Activated naive CD8-positive, alpha-beta T cell treated with anti-CD3 and anti-CD28 coated beads, Interleukin-2, amount 50 U/mL, for 16 hours (primary cell): Measurements from ENCODE around the gene ARRDC3.

ENCODE experiments used
- DNase-seq: peaks from one replicate; pipeline ENCODE4 v3.0.0-alpha.2; 2020; ENCODE audit warnings: low read depth, low spot score

ARRDC3 gene

DNA sequence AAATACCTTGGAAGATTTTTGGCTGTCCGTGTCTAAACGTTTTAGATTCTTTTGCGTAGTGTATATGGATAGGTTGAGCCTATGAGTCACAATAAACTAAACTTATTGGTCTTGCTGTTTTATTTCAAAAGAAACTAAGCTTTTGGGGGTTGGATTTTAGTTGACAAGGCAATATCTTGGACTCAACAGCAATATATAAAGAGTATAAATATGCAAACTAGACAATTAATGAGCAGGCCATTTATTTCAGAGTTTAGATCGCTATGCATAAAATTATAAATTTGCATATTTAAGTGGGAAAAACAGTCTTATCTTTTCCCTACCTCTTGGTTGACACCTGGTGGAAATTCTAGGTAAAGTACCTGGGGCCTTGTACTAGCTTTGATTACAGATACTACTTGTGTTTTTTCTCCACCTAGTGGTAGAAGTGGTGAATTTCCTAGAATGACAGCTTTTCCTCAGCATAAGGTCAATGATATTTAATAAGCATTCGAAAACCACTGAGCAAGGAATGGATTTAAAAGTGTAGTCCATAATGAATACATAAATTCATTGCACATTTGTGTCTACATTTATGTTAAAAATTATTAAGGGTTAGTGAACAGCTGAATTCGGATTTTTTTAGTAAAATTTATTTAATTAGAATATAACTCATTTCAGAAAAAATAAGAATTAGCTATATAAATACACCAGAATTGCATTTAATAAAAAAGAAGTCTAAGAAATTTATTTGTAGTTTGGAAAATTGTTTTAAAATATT, 1.7 kb upstream of the ARRDC3 start:
- DNase-seq: no peak

GRCh38 chr5:91383956-91384300, 811 bp upstream of the ARRDC3 start:
- DNase-seq: no peak

GRCh38 chr5:91382530-91383026, 539 bp downstream of the ARRDC3 start:
- no peak for DNase-seq

DNA sequence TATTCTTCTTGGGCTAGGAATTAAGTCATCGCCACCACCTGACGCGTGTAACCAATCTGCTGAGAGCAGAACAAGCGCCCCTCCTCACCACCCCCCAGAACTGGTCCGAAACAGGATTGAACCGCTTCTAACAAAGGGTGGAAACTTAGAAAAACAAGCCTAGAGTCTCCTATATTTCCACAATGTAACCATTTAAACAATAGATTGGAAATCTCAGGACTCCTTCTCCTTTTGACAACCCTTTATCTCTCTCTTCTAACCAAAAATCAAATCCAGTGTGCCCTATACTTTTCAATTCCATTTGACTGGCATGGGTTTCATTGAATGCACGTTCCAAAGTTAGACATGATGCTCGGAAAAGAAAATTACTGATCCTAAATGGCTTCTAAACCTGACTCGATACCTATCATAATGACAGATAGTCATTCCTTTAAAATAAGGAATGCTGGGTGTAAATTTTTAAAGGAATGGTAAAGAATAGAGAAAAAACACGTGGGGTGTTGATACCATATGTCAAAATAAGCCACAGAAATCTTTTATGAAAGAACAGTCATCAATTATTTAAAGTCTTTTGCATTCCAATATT, 1.2 kb downstream of the ARRDC3 start:
- DNase-seq: peak; percentile 41

- no peak for DNase-seq
These were observed 1.8 kb downstream of the ARRDC3 start for GRCh38 chr5:91381239-91381773.

- peak; percentile 97 for DNase-seq
These were observed 2.5 kb downstream of the ARRDC3 start for GRCh38 chr5:91380491-91381238.

GRCh38 chr5:91379914-91380490, 3.1 kb downstream of the ARRDC3 start:
- DNase-seq: peak; percentile 86

GRCh38 chr5:91379246-91379913, 3.7 kb downstream of the ARRDC3 start:
- DNase-seq: no peak

DNA sequence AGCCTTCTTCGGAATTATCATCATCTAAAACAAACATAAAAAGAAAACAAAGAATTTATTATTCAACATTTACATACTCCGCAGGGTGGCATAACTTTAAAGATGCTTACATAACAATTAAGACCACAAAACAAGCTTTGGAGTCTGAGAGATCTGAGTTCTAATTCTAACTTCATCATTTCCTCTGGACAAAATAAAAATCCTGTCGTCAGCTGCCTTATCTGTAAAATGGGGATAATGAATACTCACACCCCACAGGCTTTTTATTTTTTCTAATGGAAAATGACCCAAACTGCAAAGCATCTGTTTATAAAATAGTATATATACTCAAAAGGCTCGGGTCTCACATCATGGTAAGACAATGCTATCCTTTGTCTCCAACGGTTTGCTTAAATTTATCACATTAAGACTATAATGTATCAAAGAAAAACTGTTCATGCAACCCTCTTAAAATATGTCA, 4.3 kb downstream of the ARRDC3 start:
- no peak for DNase-seq

- no peak for DNase-seq
These were observed 8.1 kb downstream of the ARRDC3 start for GRCh38 chr5:91374893-91375520.

GRCh38 chr5:91373600-91373999, 9.5 kb downstream of the ARRDC3 start:
- no peak for DNase-seq

GRCh38 chr5:91373006-91373405, 10.1 kb downstream of the ARRDC3 start:
- no peak for DNase-seq

DNA sequence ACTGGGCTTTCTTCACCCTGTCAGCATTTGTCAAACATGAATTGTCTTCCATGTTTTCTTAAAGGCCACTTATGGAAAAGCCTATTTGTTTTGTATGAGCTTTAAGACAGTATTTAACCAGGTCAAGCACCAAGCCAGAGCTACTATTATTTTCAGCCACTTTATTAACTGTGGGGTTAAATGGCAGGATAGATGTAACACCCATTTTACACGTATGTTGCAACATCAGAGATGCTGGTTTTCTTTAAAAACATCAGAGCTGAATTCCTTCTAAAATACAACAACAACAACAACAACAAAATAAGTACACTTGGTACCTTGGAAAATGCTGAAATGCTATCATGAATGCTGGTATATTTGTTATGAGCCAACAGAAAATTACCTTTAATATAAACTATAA, 13.6 kb downstream of the ARRDC3 start:
- DNase-seq: no peak

DNA sequence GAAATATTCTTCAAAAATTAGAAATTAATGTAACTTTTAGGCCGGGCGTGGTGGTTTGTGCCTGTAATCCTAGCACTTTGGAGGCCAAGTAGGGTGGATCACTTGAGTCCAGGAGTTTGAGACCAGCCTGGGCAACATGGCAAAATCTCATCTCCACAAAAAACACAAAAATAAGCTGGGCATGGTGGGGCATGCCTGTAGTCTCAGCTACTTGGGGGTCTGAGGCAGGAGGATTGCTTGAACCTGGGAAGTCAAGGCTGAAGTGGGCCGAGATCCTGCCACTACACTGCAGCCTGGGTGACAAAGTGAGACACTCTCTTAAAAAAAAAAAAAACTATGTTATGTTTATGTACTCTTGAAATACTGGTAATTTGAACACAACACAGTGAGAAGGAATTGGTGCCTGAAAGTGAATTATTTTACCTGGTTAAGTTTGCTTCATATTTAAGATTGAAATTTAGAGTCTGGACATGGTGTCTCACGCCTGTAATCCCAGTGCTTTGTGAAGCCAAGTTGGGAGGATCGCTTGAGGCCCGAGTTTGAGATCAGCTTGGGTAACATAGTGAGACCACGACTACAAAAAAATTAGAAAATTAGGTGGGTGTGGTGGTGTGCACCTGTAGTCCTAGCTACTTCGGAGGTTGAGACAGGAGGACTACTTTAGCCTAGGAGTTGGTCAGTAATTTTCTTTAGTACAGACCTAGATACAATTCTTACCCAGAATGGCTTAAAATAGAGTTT, 15.0 kb downstream of the ARRDC3 start:
- no peak for DNase-seq

GRCh38 chr5:91367344-91367743, 15.8 kb downstream of the ARRDC3 start:
- DNase-seq: no peak

DNA sequence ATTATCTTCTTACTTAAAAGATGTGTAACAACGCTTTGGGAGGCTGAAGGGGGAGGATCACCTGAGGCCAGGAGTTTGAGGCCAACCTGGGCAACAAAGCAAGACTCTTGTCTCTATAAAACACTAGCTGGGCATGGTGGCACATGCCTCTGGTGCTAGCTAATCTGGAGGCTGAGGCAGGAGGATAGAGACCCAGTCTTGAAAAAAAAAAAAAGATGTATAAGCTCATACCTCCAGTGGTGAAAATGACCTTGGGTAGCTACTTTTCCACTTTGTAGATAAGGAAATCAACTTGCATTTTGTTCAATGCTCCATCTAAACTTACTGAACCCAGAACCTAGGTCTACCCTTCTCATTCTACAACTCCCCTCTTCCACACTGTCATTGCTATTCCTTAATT, 16.6 kb downstream of the ARRDC3 start:
- no peak for DNase-seq

- DNase-seq: no peak
These were observed 17.6 kb downstream of the ARRDC3 start for GRCh38 chr5:91365498-91365897.

DNA sequence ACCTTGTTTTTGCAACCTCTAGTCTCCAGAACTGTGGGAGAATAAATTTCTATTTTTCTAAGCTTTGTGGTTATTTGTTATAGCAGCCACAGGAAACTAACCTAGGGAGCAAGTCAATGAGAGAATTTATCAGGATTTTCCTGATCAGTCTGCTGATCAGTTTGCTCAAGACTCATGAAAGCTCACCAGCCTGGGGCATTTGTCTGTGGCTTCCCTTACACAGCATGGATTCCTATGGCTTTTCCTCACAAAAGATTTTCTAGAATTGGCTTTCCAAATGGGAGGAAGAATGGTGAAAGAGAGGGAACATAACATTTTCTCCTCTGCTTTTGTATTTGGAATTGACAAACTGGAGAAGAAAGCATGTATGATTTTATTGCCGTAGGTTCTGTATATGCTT, 20.2 kb downstream of the ARRDC3 start:
- no peak for DNase-seq

DNA sequence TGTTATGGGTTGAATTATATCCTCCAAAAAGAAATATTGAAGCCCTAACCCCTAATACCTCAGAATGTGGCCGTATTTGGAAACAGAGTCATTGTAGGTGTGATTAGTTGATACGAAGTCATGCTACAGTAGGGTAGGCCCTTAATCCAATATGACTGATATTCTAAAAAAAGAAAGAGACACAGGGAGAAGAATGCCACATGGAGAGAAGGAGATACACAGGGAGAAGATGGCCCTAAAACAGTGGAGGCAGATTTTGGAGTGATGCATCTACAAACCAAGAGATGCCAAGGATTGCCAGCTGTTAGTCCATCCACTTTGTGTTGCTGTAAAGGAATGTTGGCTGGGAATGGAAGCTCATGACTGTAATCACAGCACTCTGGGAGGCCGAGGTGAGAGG, 21.3 kb downstream of the ARRDC3 start:
- DNase-seq: no peak

- DNase-seq: no peak
These were observed 21.9 kb downstream of the ARRDC3 start for GRCh38 chr5:91361055-91361701.
